H9 (cell line): ENCODE data around the gene DNTT. TPM values are rescaled to one million over a fixed set of nuclear protein-coding genes. Genes with fewer than 3 reads are reported as not detected.

ENCODE experiments used
- DNase-seq: peaks from one replicate; pipeline ENCODE4 v3.0.0-alpha.2; 2017
- H2AFZ ChIP-seq: one replicate; pipeline ENCODE4 v1.6.1; 2013; ENCODE audit warnings: mild to moderate bottlenecking, low read length, control low read depth, moderate library complexity
- H2AK5ac ChIP-seq: 2 replicates; pipeline ENCODE4 v1.6.1; 2013; ENCODE audit warnings: low read length, control low read depth, mixed read lengths; ENCODE audit not compliant: insufficient read length
- H2BK120ac ChIP-seq: one replicate; pipeline ENCODE4 v1.6.1; 2013; ENCODE audit warnings: low read depth, mild to moderate bottlenecking, low read length, control low read depth, inconsistent platforms; ENCODE audit not compliant: poor library complexity, severe bottlenecking
- H2BK12ac ChIP-seq: 2 replicates; pipeline ENCODE4 v1.6.1; 2013; ENCODE audit warnings: low read length, control low read depth, mixed read lengths, low read depth; ENCODE audit not compliant: insufficient read length
- H2BK15ac ChIP-seq: 2 replicates; pipeline ENCODE4 v1.6.1; 2013; ENCODE audit warnings: low read depth, low read length, control low read depth
- H2BK20ac ChIP-seq: one replicate; pipeline ENCODE4 v1.6.1; 2013; ENCODE audit warnings: low read depth, mild to moderate bottlenecking, low read length, control low read depth, inconsistent platforms; ENCODE audit not compliant: poor library complexity, severe bottlenecking
- H2BK5ac ChIP-seq: 2 replicates; pipeline ENCODE4 v1.6.1; 2013; ENCODE audit warnings: low read length, control low read depth, mixed read lengths; ENCODE audit not compliant: insufficient read length
- H3K14ac ChIP-seq: 2 replicates; pipeline ENCODE4 v1.6.1; 2013; ENCODE audit warnings: low read length, control low read depth; ENCODE audit not compliant: insufficient read depth
- H3K18ac ChIP-seq: 2 replicates; pipeline ENCODE4 v1.6.1; 2013; ENCODE audit warnings: low read depth, mild to moderate bottlenecking, mixed read lengths, low read length, control low read depth; ENCODE audit not compliant: insufficient read length
- H3K23ac ChIP-seq: 2 replicates; pipeline ENCODE4 v1.6.1; 2013; ENCODE audit warnings: low read length, control low read depth, mixed read lengths, low read depth; ENCODE audit not compliant: insufficient read length
- H3K23me2 ChIP-seq: 2 replicates; pipeline ENCODE4 v1.6.1; 2013; ENCODE audit warnings: low read depth, mild to moderate bottlenecking, mixed read lengths, low read length, control low read depth; ENCODE audit not compliant: insufficient read length, poor library complexity, severe bottlenecking
- H3K27ac ChIP-seq: 2 replicates; pipeline ENCODE4 v1.5.1; 2013; ENCODE audit warnings: low read length, control low read depth, mixed read lengths, low read depth; ENCODE audit not compliant: insufficient read length
- H3K27me3 ChIP-seq: 2 replicates; pipeline ENCODE4 v1.6.1; 2013; ENCODE audit warnings: low read length, control low read depth, inconsistent platforms; ENCODE audit not compliant: insufficient read depth
- H3K4ac ChIP-seq: 2 replicates; pipeline ENCODE4 v1.6.1; 2013; ENCODE audit warnings: low read depth, mild to moderate bottlenecking, control low read depth, inconsistent platforms, low read length, moderate library complexity
- H3K4me1 ChIP-seq: 2 replicates; pipeline ENCODE4 v1.6.1; 2013; ENCODE audit warnings: low read length, control low read depth, inconsistent platforms; ENCODE audit not compliant: insufficient read depth
- H3K4me2 ChIP-seq: 2 replicates; pipeline ENCODE4 v1.6.1; 2013; ENCODE audit warnings: low read length, control low read depth, mixed read lengths; ENCODE audit not compliant: insufficient read length, insufficient read depth
- H3K56ac ChIP-seq: 2 replicates; pipeline ENCODE4 v1.6.1; 2013; ENCODE audit warnings: low read depth, mild to moderate bottlenecking, mixed read lengths, low read length, control low read depth; ENCODE audit not compliant: insufficient read length
- H3K79me1 ChIP-seq: 2 replicates; pipeline ENCODE4 v1.6.1; 2013; ENCODE audit warnings: low read depth, mild to moderate bottlenecking, moderate library complexity, low read length, control low read depth, inconsistent platforms; ENCODE audit not compliant: insufficient read depth, poor library complexity, severe bottlenecking
- H3K79me2 ChIP-seq: 2 replicates; pipeline ENCODE4 v1.6.1; 2013; ENCODE audit warnings: low read length, control low read depth, inconsistent platforms; ENCODE audit not compliant: insufficient read depth
- H3K9ac ChIP-seq: 2 replicates; pipeline ENCODE4 v1.6.1; 2013; ENCODE audit warnings: low read length, control low read depth, mixed read lengths; ENCODE audit not compliant: insufficient read length; ENCODE audit errors: extremely low read depth
- H3K9me3 ChIP-seq: one replicate; pipeline ENCODE4 v1.6.1; 2013; ENCODE audit warnings: low read depth, low read length, inconsistent platforms; ENCODE audit not compliant: control insufficient read depth
- H3T11ph ChIP-seq: one replicate; pipeline ENCODE4 v1.6.1; 2013; ENCODE audit warnings: mild to moderate bottlenecking, low read length, control low read depth, inconsistent platforms
- H4K20me1 ChIP-seq: one replicate; pipeline ENCODE4 v1.6.1; 2013; ENCODE audit not compliant: control insufficient read depth, insufficient read length, insufficient read depth
- H4K5ac ChIP-seq: 2 replicates; pipeline ENCODE4 v1.6.1; 2013; ENCODE audit warnings: low read depth, mild to moderate bottlenecking, mixed read lengths, low read length, control low read depth; ENCODE audit not compliant: insufficient read length
- H4K8ac ChIP-seq: replicated peaks from 2 replicates; pipeline ENCODE4 v1.6.1; 2013; ENCODE audit warnings: low read length, control low read depth, mixed read lengths, low read depth; ENCODE audit not compliant: insufficient read length
- H4K91ac ChIP-seq: 2 replicates; pipeline ENCODE4 v1.6.1; 2013; ENCODE audit warnings: low read depth, mild to moderate bottlenecking, moderate library complexity, mixed read lengths, low read length, control low read depth; ENCODE audit not compliant: insufficient read length
- H3K27ac Mint-ChIP-seq, 3 experiments: 2 replicates in 2 of 3; 3 replicates in 1 of 3; pipeline ENCODE4 v1.8.0; 2020 to 2021; ENCODE audit warnings: mixed read lengths in 3 of 3, mild to moderate bottlenecking in 1 of 3, moderate library complexity in 1 of 3
- H3K27me3 Mint-ChIP-seq: 2 replicates; pipeline ENCODE4 v1.8.0; 2021; ENCODE audit warnings: low read depth, mild to moderate bottlenecking, moderate library complexity, mixed read lengths
- H3K36me3 Mint-ChIP-seq, 3 experiments: 2 replicates in 2 of 3; 3 replicates in 1 of 3; pipeline ENCODE4 v1.8.0; 2020 to 2021; ENCODE audit warnings: low read depth in 3 of 3, mixed read lengths in 3 of 3; ENCODE audit not compliant: insufficient read depth in 1 of 3
- H3K4me1 Mint-ChIP-seq, 2 experiments: 2 replicates each; pipeline ENCODE4 v1.8.0; 2020; ENCODE audit warnings: mixed read lengths in 2 of 2
- H3K4me3 Mint-ChIP-seq, 2 experiments: 2 replicates in 1 of 2; 3 replicates in 1 of 2; pipeline ENCODE4 v1.8.0; 2020 to 2021; ENCODE audit warnings: mild to moderate bottlenecking in 2 of 2, mixed read lengths in 2 of 2, moderate library complexity in 1 of 2
- H3K9me3 Mint-ChIP-seq, 2 experiments: 2 replicates in 1 of 2; 3 replicates in 1 of 2; pipeline ENCODE4 v1.8.0; 2020; ENCODE audit warnings: mild to moderate bottlenecking in 2 of 2, mixed read lengths in 2 of 2, moderate library complexity in 1 of 2
- WGBS: extraction: QIAGEN DNeasy Blood & Tissue Kit; methylation state at CpG from one replicate; pipeline ENCODE4 v1.1.7; 2013; ENCODE audit warnings: missing lambda C conversion rate, low lambda C conversion rate, mixed read lengths; ENCODE audit not compliant: insufficient read length; ENCODE audit errors: extremely low coverage; 5-methylcytosine and 5-hydroxymethylcytosine counted together
- total RNA-seq: library from RNA; stranded (reverse); gene quantifications from 2 replicates; pipeline ENCODE4 v1.2.1, GENCODE V29; 2021
- TF ChIP-seq, protein P1 (sequence below): fragments of 200-600 bp; sonication (generic); conservative IDR thresholded peaks from 3 replicates; pipeline ENCODE4 v1.8.0; 2021; ENCODE audit warnings: antibody characterized with exemption, mild to moderate bottlenecking

The DNTT gene
- total RNA-seq, 1 experiment from 2014 or later: not detected

GRCh38 chr10:96263669-96264068 is 40.6 kb upstream of the DNTT start:
- Mint-ChIP-seq H3K36me3 (no peaks in the 10 kb centered on the region), H3K27me3 (no peaks in the 10 kb centered on the region; the same call in 1 of the 2 replicates), H3K27ac (peak overlapping the region in 1 of 3 experiments; percentile 2; a peak in 1 of 7 replicates), H3K4me3 (no peak overlapping the region), H3K9me3 (no peaks in the 10 kb centered on the region), H3K4me1 (peaks cover 12 to 13% of the 10 kb centered on the region in 2 experiments)
- Histone ChIP-seq H3K18ac (no peak overlapping the region), H2BK120ac (no peak overlapping the region), H3K9me3 (no peaks in the 10 kb centered on the region), H3K79me2 (no peaks in the 10 kb centered on the region), H2AK5ac (no peak overlapping the region), H4K91ac (no peak overlapping the region), H2BK5ac (no peak overlapping the region), H2BK15ac (no peak overlapping the region), H3T11ph (no peak overlapping the region), H3K23ac (no peak overlapping the region), H4K8ac (no peak overlapping the region), H2BK20ac (no peak overlapping the region), H3K27ac (no peak overlapping the region), H2AFZ (no peak overlapping the region), H3K27me3 (no peaks in the 10 kb centered on the region), H4K20me1 (no peaks in the 10 kb centered on the region), H4K5ac (no peak overlapping the region), H3K79me1 (no peaks in the 10 kb centered on the region), H3K4ac (no peak overlapping the region), H3K4me2 (no peak overlapping the region), H3K23me2 (no peaks in the 10 kb centered on the region), H3K56ac (no peak overlapping the region), H3K4me1 (no peaks in the 10 kb centered on the region), H3K9ac (no peak overlapping the region), H2BK12ac (no peak overlapping the region), H3K14ac (no peak overlapping the region)
- TF ChIP-seq, protein P1, sequence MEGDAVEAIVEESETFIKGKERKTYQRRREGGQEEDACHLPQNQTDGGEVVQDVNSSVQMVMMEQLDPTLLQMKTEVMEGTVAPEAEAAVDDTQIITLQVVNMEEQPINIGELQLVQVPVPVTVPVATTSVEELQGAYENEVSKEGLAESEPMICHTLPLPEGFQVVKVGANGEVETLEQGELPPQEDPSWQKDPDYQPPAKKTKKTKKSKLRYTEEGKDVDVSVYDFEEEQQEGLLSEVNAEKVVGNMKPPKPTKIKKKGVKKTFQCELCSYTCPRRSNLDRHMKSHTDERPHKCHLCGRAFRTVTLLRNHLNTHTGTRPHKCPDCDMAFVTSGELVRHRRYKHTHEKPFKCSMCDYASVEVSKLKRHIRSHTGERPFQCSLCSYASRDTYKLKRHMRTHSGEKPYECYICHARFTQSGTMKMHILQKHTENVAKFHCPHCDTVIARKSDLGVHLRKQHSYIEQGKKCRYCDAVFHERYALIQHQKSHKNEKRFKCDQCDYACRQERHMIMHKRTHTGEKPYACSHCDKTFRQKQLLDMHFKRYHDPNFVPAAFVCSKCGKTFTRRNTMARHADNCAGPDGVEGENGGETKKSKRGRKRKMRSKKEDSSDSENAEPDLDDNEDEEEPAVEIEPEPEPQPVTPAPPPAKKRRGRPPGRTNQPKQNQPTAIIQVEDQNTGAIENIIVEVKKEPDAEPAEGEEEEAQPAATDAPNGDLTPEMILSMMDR: no peak
- WGBS: no CpG with 5 or more reads among the region's 4 CpGs
- DNase-seq: no peak
